ENCODE measurements around the gene ADGRB2.

Gene ADGRB2

GRCh38 chr1:31768407-31768907 is 4.3 kb upstream of the ADGRB2 start:
- no peak for TF ChIP-seq EZH2phosphoT487 (IDR thresholded peaks at IDR 0.05; ENCODE audit: borderline replicate concordance)
- no peak for TF ChIP-seq CTCF (conservative IDR thresholded peaks at IDR 0.05; ENCODE audit: low read length)
- Histone ChIP-seq H2AFZ (ENCODE audit: low read length) (no peak overlapping the region), H3K27me3 (ENCODE audit: insufficient read depth, low read length, poor library complexity, severe bottlenecking) (peaks cover 13% of the 10 kb centered on the region), H3K9me3 (ENCODE audit: insufficient read depth, low read depth, low read length) (no peaks in the 10 kb centered on the region), H3K4me2 (ENCODE audit: low read depth, low read length, poor library complexity, severe bottlenecking) (no peak overlapping the region), H3K4me3 (ENCODE audit: low read length, poor library complexity, severe bottlenecking) (no peak overlapping the region), H3K79me2 (ENCODE audit: insufficient read depth, low read length) (no peaks in the 10 kb centered on the region), H3K4me1 (ENCODE audit: insufficient read depth, low read length, poor library complexity, severe bottlenecking) (peaks cover 8% of the 10 kb centered on the region), H4K20me1 (ENCODE audit: insufficient read depth, low read length, poor library complexity, severe bottlenecking) (no peaks in the 10 kb centered on the region), H3F3A (ENCODE audit: low read depth) (no peaks in the 10 kb centered on the region), H3K36me3 (ENCODE audit: insufficient read depth, low read length) (no peaks in the 10 kb centered on the region), H3K9ac (ENCODE audit: low read depth, low read length, poor library complexity, severe bottlenecking) (no peak overlapping the region), H3K9me2 (replicated peaks; ENCODE audit: low read depth, low read length) (no peaks in the 10 kb centered on the region)

- no peak overlapping the region for H3K9ac ChIP-seq (ENCODE audit: low read depth, low read length, poor library complexity, severe bottlenecking)
- peaks cover 2% of the 10 kb centered on the region for H3K27me3 ChIP-seq (ENCODE audit: insufficient read depth, low read length, poor library complexity, severe bottlenecking)
- H4K20me1 ChIP-seq (ENCODE audit: insufficient read depth, low read length, poor library complexity, severe bottlenecking): no peaks in the 10 kb centered on the region
- H3K9me2 ChIP-seq (replicated peaks; ENCODE audit: low read depth, low read length): no peaks in the 10 kb centered on the region
- TF ChIP-seq EZH2phosphoT487 (IDR thresholded peaks at IDR 0.05; ENCODE audit: borderline replicate concordance): no peak
- no peak for TF ChIP-seq CTCF (conservative IDR thresholded peaks at IDR 0.05; ENCODE audit: low read length)
- no peak overlapping the region for H3K4me2 ChIP-seq (ENCODE audit: low read depth, low read length, poor library complexity, severe bottlenecking)
- H3K79me2 ChIP-seq (ENCODE audit: insufficient read depth, low read length): no peaks in the 10 kb centered on the region
- no peak overlapping the region for H2AFZ ChIP-seq (ENCODE audit: low read length)
- H3K4me3 ChIP-seq (ENCODE audit: low read length, poor library complexity, severe bottlenecking): no peak overlapping the region
- peaks cover 16% of the 10 kb centered on the region for H3K4me1 ChIP-seq (ENCODE audit: insufficient read depth, low read length, poor library complexity, severe bottlenecking)
- H3F3A ChIP-seq (ENCODE audit: low read depth): no peaks in the 10 kb centered on the region
- H3K36me3 ChIP-seq (ENCODE audit: insufficient read depth, low read length): no peaks in the 10 kb centered on the region
- H3K9me3 ChIP-seq (ENCODE audit: insufficient read depth, low read depth, low read length): no peaks in the 10 kb centered on the region
These were observed 3.1 kb upstream of the ADGRB2 start for GRCh38 chr1:31767225-31767624.

- Histone ChIP-seq H3K9me3 (ENCODE audit: insufficient read depth, low read depth, low read length) (no peaks in the 10 kb centered on the region), H3K27me3 (ENCODE audit: insufficient read depth, low read length, poor library complexity, severe bottlenecking) (no peaks in the 10 kb centered on the region), H4K20me1 (ENCODE audit: insufficient read depth, low read length, poor library complexity, severe bottlenecking) (peaks cover 4% of the 10 kb centered on the region), H3K4me2 (ENCODE audit: low read depth, low read length, poor library complexity, severe bottlenecking) (peak overlapping the region; percentile 44), H3K9ac (ENCODE audit: low read depth, low read length, poor library complexity, severe bottlenecking) (no peak overlapping the region), H2AFZ (ENCODE audit: low read length) (0 out of 2 replicates have a peak overlapping the region, but pooled peaks have one; percentile 17), H3K9me2 (replicated peaks; ENCODE audit: low read depth, low read length) (no peaks in the 10 kb centered on the region), H3K36me3 (ENCODE audit: insufficient read depth, low read length) (no peaks in the 10 kb centered on the region), H3F3A (ENCODE audit: low read depth) (no peaks in the 10 kb centered on the region), H3K79me2 (ENCODE audit: insufficient read depth, low read length) (no peaks in the 10 kb centered on the region), H3K4me1 (ENCODE audit: insufficient read depth, low read length, poor library complexity, severe bottlenecking) (peaks cover 27% of the 10 kb centered on the region), H3K4me3 (ENCODE audit: low read length, poor library complexity, severe bottlenecking) (no peak overlapping the region)
- TF ChIP-seq CTCF (conservative IDR thresholded peaks at IDR 0.05; ENCODE audit: low read length) (no peak), EZH2phosphoT487 (IDR thresholded peaks at IDR 0.05; ENCODE audit: borderline replicate concordance) (no peak)
These were observed 1.4 kb upstream of the ADGRB2 start for GRCh38 chr1:31765516-31765915.

Data from Loucy (cell line).